Right hindlimb (tissue), 1 donor: ENCODE results near the gene MCRIP1.

Experiments used
- DNase-seq: peaks from one replicate; pipeline ENCODE4 v3.0.0-alpha.2; 2018

Gene MCRIP1

GRCh38 chr17:81802856-81803643 lies 30.0 kb downstream of the MCRIP1 start:
- DNase-seq: no peak

GRCh38 chr17:81802048-81802758 lies 30.9 kb downstream of the MCRIP1 start:
- no peak for DNase-seq

DNA sequence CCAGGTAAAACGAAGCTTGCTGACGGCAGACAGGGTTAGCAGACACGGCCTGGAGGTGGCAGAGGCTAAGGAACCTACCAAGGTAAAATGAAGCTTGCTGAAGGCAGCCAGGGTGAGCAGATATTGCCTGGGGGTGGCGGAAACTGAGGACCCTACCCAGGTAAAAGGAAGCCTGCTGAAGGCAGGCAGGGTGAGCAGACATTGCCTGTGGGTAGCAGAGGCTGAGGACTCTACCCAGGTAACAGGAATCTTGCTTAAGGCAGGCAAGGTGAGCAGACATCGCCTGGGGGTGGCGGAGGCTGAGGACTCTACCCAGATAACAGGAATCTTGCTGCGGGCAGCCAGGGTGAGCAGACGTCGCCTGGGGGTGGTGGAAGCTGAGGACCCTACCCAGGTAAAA lies 31.8 kb downstream of the MCRIP1 start:
- DNase-seq: no peak

GRCh38 chr17:81794509-81794908 lies 38.6 kb downstream of the MCRIP1 start:
- DNase-seq: no peak

DNA sequence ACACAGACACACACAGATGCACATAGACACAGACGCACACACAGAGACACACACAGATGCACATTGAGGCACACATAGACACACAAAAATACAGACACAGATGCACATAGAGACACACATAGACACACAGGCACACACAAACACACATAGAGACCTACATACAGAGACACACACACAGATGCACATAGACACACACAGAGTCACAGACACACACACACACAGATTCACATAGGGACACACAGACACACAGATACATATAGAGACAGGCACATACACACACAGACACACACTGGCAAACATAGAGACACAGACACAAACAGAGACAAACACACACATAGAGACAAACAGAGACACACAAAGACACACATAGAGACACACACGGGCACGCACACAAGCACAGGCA lies 39.0 kb downstream of the MCRIP1 start:
- no peak for DNase-seq

GRCh38 chr17:81792675-81793615 lies 40.1 kb downstream of the MCRIP1 start:
- DNase-seq: no peak
